Measurements from ENCODE around the gene ERN1. TPM values are rescaled to one million over a fixed set of nuclear protein-coding genes. Genes with fewer than 3 reads are reported as not detected.

ERN1 gene
- total and polyA plus RNA-seq, 4 donors: 8.3 to 34.2 (median 19.4) TPM

- Histone ChIP-seq H3K9ac (ENCODE audit: insufficient read depth in 1 of 2, low read length in 2 of 2) (no peak overlapping the region), H3K27me3 (ENCODE audit: control insufficient read depth in 3 of 3, insufficient read depth in 3 of 3, low read length in 2 of 3) (no peaks in the 10 kb centered on the region), H3K36me3 (ENCODE audit: control insufficient read depth in 4 of 4, insufficient read depth in 4 of 4, low read length in 4 of 4) (no peaks in the 10 kb centered on the region), H3K4me1 (ENCODE audit: control insufficient read depth in 5 of 5, insufficient read depth in 5 of 5, low read length in 5 of 5) (peaks cover 0 to 17% (median 5%) of the 10 kb centered on the region in 5 donors), H3K27ac (ENCODE audit: low read depth in 1 of 2, low read length in 1 of 2) (no peak overlapping the region), H3K4me3 (no peak overlapping the region), H3K9me3 (ENCODE audit: control insufficient read depth in 4 of 4, insufficient read depth in 3 of 4, low read length in 3 of 4) (no peaks in the 10 kb centered on the region)
- ATAC-seq (ENCODE audit: insufficient read depth, low FRiP score) (no peak), DNase-seq (peak; percentile 39 to 82 (median 82))
- 45 to 46% methylated on average over 8 of the region's 8 CpGs for WGBS, 2 donors
- peak; percentile 84 for TF ChIP-seq CTCF (IDR thresholded peaks at IDR 0.05; ENCODE audit: control extremely low read depth, extremely low read depth)
Measured at GRCh38 chr17:64133546-64134215, 3.7 kb upstream of the ERN1 start.

GRCh38 chr17:64131606-64132270 lies 1.8 kb upstream of the ERN1 start:
- WGBS, 2 donors: 86 to 93% methylated on average over 5 of the region's 5 CpGs
- H3K36me3 ChIP-seq (ENCODE audit: control insufficient read depth in 4 of 4, insufficient read depth in 4 of 4, low read length in 4 of 4): no peaks in the 10 kb centered on the region
- no peak for ATAC-seq (ENCODE audit: insufficient read depth, low FRiP score)
- H3K4me1 ChIP-seq (ENCODE audit: control insufficient read depth in 5 of 5, insufficient read depth in 5 of 5, low read length in 5 of 5): peaks cover 3 to 21% (median 9%) of the 10 kb centered on the region in 5 donors
- no peaks in the 10 kb centered on the region for H3K27me3 ChIP-seq (ENCODE audit: control insufficient read depth in 3 of 3, insufficient read depth in 3 of 3, low read length in 2 of 3)
- TF ChIP-seq CTCF (IDR thresholded peaks at IDR 0.05; ENCODE audit: control extremely low read depth, extremely low read depth): no peak
- H3K27ac ChIP-seq (ENCODE audit: low read depth in 1 of 2, low read length in 1 of 2): no peak overlapping the region
- no peak overlapping the region for H3K4me3 ChIP-seq
- no peaks in the 10 kb centered on the region for H3K9me3 ChIP-seq (ENCODE audit: control insufficient read depth in 4 of 4, insufficient read depth in 3 of 4, low read length in 3 of 4)
- DNase-seq: no peak
- no peak overlapping the region for H3K9ac ChIP-seq (ENCODE audit: insufficient read depth in 1 of 2, low read length in 2 of 2)

GRCh38 chr17:64130559-64131001 lies 636 bp upstream of the ERN1 start:
- peak overlapping the region in 1 of 2 donors; percentile 73 for H3K9ac ChIP-seq (ENCODE audit: insufficient read depth in 1 of 2, low read length in 2 of 2)
- peak; percentile 4 for ATAC-seq (ENCODE audit: insufficient read depth, low FRiP score)
- H3K27ac ChIP-seq (ENCODE audit: low read depth in 1 of 2, low read length in 1 of 2): peak overlapping the region; percentile 88 to 93
- peaks cover 3 to 21% (median 9%) of the 10 kb centered on the region in 5 donors for H3K4me1 ChIP-seq (ENCODE audit: control insufficient read depth in 5 of 5, insufficient read depth in 5 of 5, low read length in 5 of 5)
- H3K4me3 ChIP-seq: peak overlapping the region; percentile 33
- 7% methylated on average over 24 of the region's 24 CpGs for WGBS, 2 donors
- no peaks in the 10 kb centered on the region for H3K36me3 ChIP-seq (ENCODE audit: control insufficient read depth in 4 of 4, insufficient read depth in 4 of 4, low read length in 4 of 4)
- H3K27me3 ChIP-seq (ENCODE audit: control insufficient read depth in 3 of 3, insufficient read depth in 3 of 3, low read length in 2 of 3): no peaks in the 10 kb centered on the region
- no peak for TF ChIP-seq CTCF (IDR thresholded peaks at IDR 0.05; ENCODE audit: control extremely low read depth, extremely low read depth)
- DNase-seq: peak; percentile 68 to 75 (median 71)
- H3K9me3 ChIP-seq (ENCODE audit: control insufficient read depth in 4 of 4, insufficient read depth in 3 of 4, low read length in 3 of 4): no peaks in the 10 kb centered on the region
